Fibroblast of skin of abdomen (primary cell): ENCODE results near the gene UBA52.
A peak's percentile ranks its signal among the peaks of the same experiment; 100 is the strongest.
"Not testable (repeated sequence)": the region's sequence is repeated elsewhere in the genome, so short reads cannot be mapped to it uniquely, and the experiment has no call there.

Experiments used
- DNase-seq: peaks from one replicate; pipeline ENCODE4 v3.0.0-alpha.2; 2013

The UBA52 gene

GRCh38 chr19:18593367-18594095, 21.9 kb downstream of the UBA52 start:
- no peak for DNase-seq

GRCh38 chr19:18594096-18594823, 22.6 kb downstream of the UBA52 start:
- DNase-seq: peak; percentile 70

GRCh38 chr19:18594824-18595373, 23.2 kb downstream of the UBA52 start:
- DNase-seq: no peak

- no peak for DNase-seq
Observed at GRCh38 chr19:18595475-18595874, 23.8 kb downstream of the UBA52 start.

- DNase-seq: no peak
Observed at GRCh38 chr19:18596752-18597157, 25.1 kb downstream of the UBA52 start.

GRCh38 chr19:18597809-18598660, 26.4 kb downstream of the UBA52 start:
- DNase-seq: no peak

GRCh38 chr19:18599485-18599884, 27.8 kb downstream of the UBA52 start:
- DNase-seq: no peak

- not testable (repeated sequence) for DNase-seq
Observed at GRCh38 chr19:18600692-18601397, 29.2 kb downstream of the UBA52 start.

GRCh38 chr19:18601875-18602274, 30.2 kb downstream of the UBA52 start:
- DNase-seq: no peak

GRCh38 chr19:18603255-18603957, 31.7 kb downstream of the UBA52 start:
- no peak for DNase-seq

GRCh38 chr19:18603958-18604819, 32.5 kb downstream of the UBA52 start:
- no peak for DNase-seq

GRCh38 chr19:18604820-18605159, 33.1 kb downstream of the UBA52 start:
- no peak for DNase-seq

GRCh38 chr19:18605196-18605545, 33.5 kb downstream of the UBA52 start:
- no peak for DNase-seq

- DNase-seq: no peak
Observed at GRCh38 chr19:18605546-18606280, 34.1 kb downstream of the UBA52 start.

- DNase-seq: no peak
Observed at GRCh38 chr19:18606281-18607225, 34.9 kb downstream of the UBA52 start, which contains the start of gene CRLF1. TSS of gene CRLF1 (minus strand) at chr19:18606799. CDS start at chr19:18606656, 143 bp downstream.

GRCh38 chr19:18607226-18608101, 35.8 kb downstream of the UBA52 start:
- no peak for DNase-seq

- DNase-seq: no peak
Observed at GRCh38 chr19:18608102-18608804, 36.6 kb downstream of the UBA52 start.
